GM11168 (cell line): ENCODE measurements around the gene SENP3.

ENCODE experiments used
- in situ Hi-C: fragments of 300-500 bp; cut with MboI; formaldehyde crosslinking; loops from one replicate; pipeline ENCODE4 v1.12.0; 2022; ENCODE audit warnings: low sequenced_read_pairs; ENCODE audit not compliant: unreplicated experiment

The SENP3 gene

GRCh38 chr17:7575481-7575883 is 13.8 kb downstream of the SENP3 start:
- in situ Hi-C loops, result no loop called here

GRCh38 chr17:7575959-7576358 is 14.2 kb downstream of the SENP3 start:
- in situ Hi-C loops, result no loop called here

- in situ Hi-C loops, result no loop called here
These were observed 14.8 kb downstream of the SENP3 start for GRCh38 chr17:7576432-7576937.

- in situ Hi-C loops, result no loop called here
These were observed 15.8 kb downstream of the SENP3 start for GRCh38 chr17:7577327-7578199.

- in situ Hi-C loops, result no loop called here
These were observed 17.5 kb downstream of the SENP3 start, which contains the start of gene CD68 for GRCh38 chr17:7579001-7579833. Gene CD68 (plus strand): TSS chr17:7579638. CDS start chr17:7579678, 40 bp downstream.

- in situ Hi-C loops, result no loop called here
These were observed 18.3 kb downstream of the SENP3 start for GRCh38 chr17:7579834-7580603.

GRCh38 chr17:7580604-7581575 is 19.2 kb downstream of the SENP3 start:
- in situ Hi-C loops, result no loop called here

- in situ Hi-C loops, result no loop called here
These were observed 20.9 kb downstream of the SENP3 start for GRCh38 chr17:7582396-7583252.

GRCh38 chr17:7583253-7584109 is 21.8 kb downstream of the SENP3 start, which contains the start of gene MPDU1:
Gene MPDU1 (plus strand): TSS chr17:7583852. CDS start chr17:7583863, 11 bp downstream.
- in situ Hi-C loops, result no loop called here

- in situ Hi-C loops, result no loop called here
These were observed 25.1 kb downstream of the SENP3 start for GRCh38 chr17:7586673-7587419.

- in situ Hi-C loops, result no loop called here
These were observed 25.9 kb downstream of the SENP3 start for GRCh38 chr17:7587420-7588151.

- in situ Hi-C loops, result no loop called here
These were observed 27.0 kb downstream of the SENP3 start for GRCh38 chr17:7588553-7589203.

GRCh38 chr17:7589204-7589868 is 27.6 kb downstream of the SENP3 start:
- in situ Hi-C loops, result no loop called here

- in situ Hi-C loops, result no loop called here
These were observed 28.4 kb downstream of the SENP3 start, which contains the start of gene SOX15 for GRCh38 chr17:7589891-7590691. Gene SOX15 (minus strand): TSS chr17:7590094. CDS start chr17:7589676, 418 bp downstream.
